CD4-positive, alpha-beta T cell treated with Interferon gamma for 1 hour (primary cell): Measurements from ENCODE around the gene TMEM161B.
"Not testable (repeated sequence)": the region's sequence is repeated elsewhere in the genome, so short reads cannot be mapped to it uniquely, and the experiment has no call there.

Experiments
- DNase-seq: peaks from one replicate; pipeline ENCODE4 v3.0.0-alpha.2; 2020

The TMEM161B gene

GRCh38 chr5:88268385-88269184 is at the start of gene TMEM161B:
TMEM161B (minus strand) TSS chr5:88268845; CDS start chr5:88268723, 122 bp downstream.
- DNase-seq: peak; percentile 96

- DNase-seq: no peak
These were observed 35.7 kb upstream of the TMEM161B start for GRCh38 chr5:88304356-88304755.

GRCh38 chr5:88298425-88298824 is 29.8 kb upstream of the TMEM161B start:
- no peak for DNase-seq

- no peak for DNase-seq
These were observed 22.2 kb upstream of the TMEM161B start for GRCh38 chr5:88290801-88291200.

- no peak for DNase-seq
These were observed 20.0 kb upstream of the TMEM161B start for GRCh38 chr5:88288528-88289197.

- DNase-seq: no peak
These were observed 19.3 kb upstream of the TMEM161B start for GRCh38 chr5:88287846-88288527.

- DNase-seq: no peak
These were observed 18.7 kb upstream of the TMEM161B start for GRCh38 chr5:88287302-88287701.

GRCh38 chr5:88283690-88284089 is 15.0 kb upstream of the TMEM161B start:
- DNase-seq: no peak

GRCh38 chr5:88281322-88281721 is 12.7 kb upstream of the TMEM161B start:
- no peak for DNase-seq

- no peak for DNase-seq
These were observed 10.9 kb upstream of the TMEM161B start for GRCh38 chr5:88279584-88279983.

- DNase-seq: no peak
These were observed 7.7 kb upstream of the TMEM161B start for GRCh38 chr5:88276378-88276777.

GRCh38 chr5:88275581-88275980 is 6.9 kb upstream of the TMEM161B start:
- DNase-seq: no peak

- DNase-seq: peak; percentile 1
These were observed 652 bp upstream of the TMEM161B start for GRCh38 chr5:88269222-88269771.

- not testable (repeated sequence) for DNase-seq
These were observed 4.1 kb downstream of the TMEM161B start for GRCh38 chr5:88264565-88264964.

GRCh38 chr5:88263349-88263748 is 5.3 kb downstream of the TMEM161B start:
- DNase-seq: no peak

- DNase-seq: no peak
These were observed 6.5 kb downstream of the TMEM161B start for GRCh38 chr5:88262116-88262515.

- DNase-seq: no peak
These were observed 10.0 kb downstream of the TMEM161B start for GRCh38 chr5:88258636-88259035.

- no peak for DNase-seq
These were observed 11.8 kb downstream of the TMEM161B start for GRCh38 chr5:88256872-88257271.

- DNase-seq: no peak
These were observed 12.6 kb downstream of the TMEM161B start for GRCh38 chr5:88256037-88256436.

GRCh38 chr5:88254320-88254719 is 14.3 kb downstream of the TMEM161B start:
- no peak for DNase-seq

- DNase-seq: no peak
These were observed 17.5 kb downstream of the TMEM161B start for GRCh38 chr5:88251048-88251711.

GRCh38 chr5:88250010-88250409 is 18.6 kb downstream of the TMEM161B start:
- no peak for DNase-seq
